ENCODE data around the gene ARL13B.

Gene ARL13B

DNA sequence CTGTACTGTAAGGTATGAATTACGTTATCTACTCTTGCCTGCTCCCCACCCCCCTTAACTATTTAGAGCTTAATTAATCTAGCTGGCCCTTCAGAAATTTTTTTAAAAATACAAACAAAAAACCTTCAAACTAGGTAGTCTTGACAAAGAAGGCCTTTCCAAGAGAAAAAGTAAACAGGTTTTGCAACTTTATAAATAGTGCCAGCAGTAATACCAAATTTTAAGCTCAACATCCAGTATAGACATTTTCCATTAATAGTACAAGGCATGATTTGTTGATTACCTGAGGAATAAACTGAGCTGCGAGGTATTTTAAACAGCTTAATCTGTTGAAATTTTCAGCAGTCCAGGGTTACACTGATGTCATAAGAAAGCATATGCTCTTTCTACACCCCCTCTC, 28.3 kb downstream of the ARL13B start:
- ChIA-PET POLR2A (no interaction called here), CTCF (interaction anchor here (0.6 to 16.2 kb wide), 4 partner anchors 8 to 60 kb away, joined by 3 to 216 read pairs (median 52); no protein-coding TSS in a partner anchor)
- H3K4me3 ChIP-seq (ENCODE audit: low read depth, low read length), result no peak overlapping the region
- TF ChIP-seq, protein P1, sequence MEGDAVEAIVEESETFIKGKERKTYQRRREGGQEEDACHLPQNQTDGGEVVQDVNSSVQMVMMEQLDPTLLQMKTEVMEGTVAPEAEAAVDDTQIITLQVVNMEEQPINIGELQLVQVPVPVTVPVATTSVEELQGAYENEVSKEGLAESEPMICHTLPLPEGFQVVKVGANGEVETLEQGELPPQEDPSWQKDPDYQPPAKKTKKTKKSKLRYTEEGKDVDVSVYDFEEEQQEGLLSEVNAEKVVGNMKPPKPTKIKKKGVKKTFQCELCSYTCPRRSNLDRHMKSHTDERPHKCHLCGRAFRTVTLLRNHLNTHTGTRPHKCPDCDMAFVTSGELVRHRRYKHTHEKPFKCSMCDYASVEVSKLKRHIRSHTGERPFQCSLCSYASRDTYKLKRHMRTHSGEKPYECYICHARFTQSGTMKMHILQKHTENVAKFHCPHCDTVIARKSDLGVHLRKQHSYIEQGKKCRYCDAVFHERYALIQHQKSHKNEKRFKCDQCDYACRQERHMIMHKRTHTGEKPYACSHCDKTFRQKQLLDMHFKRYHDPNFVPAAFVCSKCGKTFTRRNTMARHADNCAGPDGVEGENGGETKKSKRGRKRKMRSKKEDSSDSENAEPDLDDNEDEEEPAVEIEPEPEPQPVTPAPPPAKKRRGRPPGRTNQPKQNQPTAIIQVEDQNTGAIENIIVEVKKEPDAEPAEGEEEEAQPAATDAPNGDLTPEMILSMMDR (IDR thresholded peaks at IDR 0.05; ENCODE audit: insufficient read depth, low read length, missing control alignments), result no peak
- no peak for DNase-seq (ENCODE audit: low read depth, low spot score)

- CTCF ChIA-PET, result interaction anchor here (1.3 kb wide), 1 partner anchor 60 kb away, joined by 6 read pairs; no protein-coding TSS in a partner anchor
- TF ChIP-seq, protein P1 (IDR thresholded peaks at IDR 0.05; ENCODE audit: insufficient read depth, low read length, missing control alignments), result no peak
- POLR2A ChIA-PET, result no interaction called here
Measured at GRCh38 chr3:94009608-94010007, 29.7 kb downstream of the ARL13B start.

DNA sequence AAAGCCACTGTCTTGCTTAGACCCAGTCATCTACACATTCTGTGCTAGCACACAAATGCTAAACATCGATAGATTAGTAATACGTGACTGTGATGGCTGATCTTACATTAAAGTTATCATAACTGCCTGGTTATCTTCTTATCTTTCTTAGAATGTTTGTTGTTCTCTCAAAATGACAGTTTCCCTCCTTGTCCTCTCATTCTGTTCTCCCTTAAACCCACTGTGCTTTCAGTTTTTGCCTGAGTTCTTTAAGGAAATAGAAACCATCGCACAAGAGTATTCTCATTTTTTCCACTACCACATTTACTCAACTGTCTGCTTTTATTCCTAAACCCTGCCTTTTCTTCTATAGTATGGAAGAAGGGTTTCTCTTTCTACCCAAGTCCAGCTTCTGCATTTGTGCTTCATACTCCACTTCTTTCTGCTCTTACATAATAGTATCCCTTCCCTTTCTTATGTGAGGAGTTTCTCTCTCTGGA, 31.3 kb downstream of the ARL13B start:
- ChIA-PET CTCF (interaction anchor here (1.3 to 7.5 kb wide), 3 partner anchors 8 to 58 kb away, joined by 3 to 44 read pairs (median 6); partner anchors contain the start of genes DHFR2 and NSUN3), POLR2A (no interaction called here)
- no peak for DNase-seq (ENCODE audit: low read depth, low spot score)
- H3K4me3 ChIP-seq (ENCODE audit: low read depth, low read length), result no peak overlapping the region
- TF ChIP-seq, protein P1 (IDR thresholded peaks at IDR 0.05; ENCODE audit: insufficient read depth, low read length, missing control alignments), result no peak

More at GRCh38 chr3:94009608-94010007, 29.7 kb downstream of the ARL13B start:
- no peak for DNase-seq (ENCODE audit: low read depth, low spot score)
- H3K4me3 ChIP-seq (ENCODE audit: low read depth, low read length), result no peak overlapping the region

GRCh38 chr3:94012185-94012584, 32.2 kb downstream of the ARL13B start:
- TF ChIP-seq, protein P1 (IDR thresholded peaks at IDR 0.05; ENCODE audit: insufficient read depth, low read length, missing control alignments), result no peak
- CTCF ChIA-PET, result interaction anchor here (1.9 to 7.5 kb wide), 2 partner anchors 9 to 57 kb away, joined by 7 to 44 read pairs; no protein-coding TSS in a partner anchor
- no peak overlapping the region for H3K4me3 ChIP-seq (ENCODE audit: low read depth, low read length)
- no peak for DNase-seq (ENCODE audit: low read depth, low spot score)
- POLR2A ChIA-PET, result no interaction called here

DNA sequence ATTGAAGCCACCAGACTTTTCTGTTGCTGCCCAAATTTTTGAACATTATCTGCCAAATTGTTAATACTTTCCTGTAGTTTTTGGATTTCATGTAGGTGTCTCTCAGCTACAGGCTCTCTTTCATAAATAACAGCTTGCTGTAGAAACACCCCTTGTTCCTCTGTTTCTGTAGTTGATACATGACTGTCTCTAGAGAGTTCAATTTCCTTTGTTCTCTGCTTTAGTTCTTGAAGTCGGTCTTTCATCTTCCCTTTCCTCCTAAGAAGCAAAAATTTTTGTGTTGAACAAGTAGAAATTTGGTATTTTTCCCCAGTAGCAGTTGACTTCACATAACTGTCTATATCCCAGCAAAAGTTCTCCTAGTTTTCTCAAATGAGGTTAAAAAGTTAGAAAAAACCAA, 35.1 kb downstream of the ARL13B start:
- ChIA-PET POLR2A (interaction anchor here (0.6 kb wide), 1 partner anchor 10 kb away, joined by 3 read pairs; no protein-coding TSS in a partner anchor), CTCF (interaction anchor here (3.8 to 7.5 kb wide), 2 partner anchors 12 to 55 kb away, joined by 15 to 44 read pairs; no protein-coding TSS in a partner anchor)
- DNase-seq (ENCODE audit: low read depth, low spot score), result no peak
- TF ChIP-seq, protein P1 (IDR thresholded peaks at IDR 0.05; ENCODE audit: insufficient read depth, low read length, missing control alignments), result no peak
- no peak overlapping the region for H3K4me3 ChIP-seq (ENCODE audit: low read depth, low read length)

GRCh38 chr3:94019659-94020058, 39.7 kb downstream of the ARL13B start:
- no peak overlapping the region for H3K4me3 ChIP-seq (ENCODE audit: low read depth, low read length)
- TF ChIP-seq, protein P1 (IDR thresholded peaks at IDR 0.05; ENCODE audit: insufficient read depth, low read length, missing control alignments), result no peak
- ChIA-PET POLR2A (no interaction called here), CTCF (interaction anchor here (0.9 to 1.2 kb wide), 3 partner anchors 15 to 43 kb away, joined by 3 to 5 read pairs (median 4); partner anchors contain the start of genes DHFR2 and NSUN3)
- no peak for DNase-seq (ENCODE audit: low read depth, low spot score)

All from AG04449 (cell line).